ENCODE measurements around the gene TMPRSS13.

Gene TMPRSS13

DNA sequence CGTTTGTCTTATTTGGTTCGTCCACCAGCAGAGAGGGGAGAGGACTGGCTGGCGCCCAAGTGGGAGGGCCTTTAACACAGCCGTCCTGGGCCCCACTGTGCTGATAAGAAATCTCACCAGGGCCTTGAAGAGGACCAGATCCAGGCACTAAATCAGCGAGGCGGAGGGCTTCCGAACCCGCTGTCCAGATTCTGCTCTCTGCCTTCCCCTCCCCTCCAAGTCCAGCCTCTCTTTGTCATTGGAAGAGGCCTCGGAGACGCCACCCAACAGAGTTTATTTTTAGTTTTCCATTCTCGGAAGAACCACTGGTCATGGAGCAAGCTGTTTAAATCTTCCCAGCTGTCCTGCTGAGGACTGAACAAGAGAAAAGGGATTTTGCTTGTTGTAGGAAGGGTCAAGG lies 43.4 kb downstream of the TMPRSS13 start:
- DNase-seq: no peak

DNA sequence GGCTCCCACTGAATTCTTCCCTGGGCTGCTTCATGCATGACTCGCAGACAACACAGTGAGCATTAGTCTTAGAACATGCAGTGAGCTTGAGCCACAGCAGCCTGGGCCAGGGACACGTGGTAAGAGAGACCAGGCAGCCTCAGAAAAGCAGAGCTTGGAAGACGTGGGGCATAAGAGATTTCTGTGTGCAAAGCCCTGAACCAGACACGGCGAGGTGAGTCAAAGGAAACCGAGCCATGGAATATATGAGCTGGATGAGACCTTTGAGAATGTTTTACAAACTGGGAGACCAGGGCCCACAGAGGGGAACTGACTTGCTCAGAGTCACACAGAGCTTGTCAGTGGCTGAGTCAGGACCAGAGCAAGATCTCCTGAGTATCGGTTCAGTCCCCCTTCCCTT lies 44.2 kb downstream of the TMPRSS13 start:
- no peak for DNase-seq

DNA sequence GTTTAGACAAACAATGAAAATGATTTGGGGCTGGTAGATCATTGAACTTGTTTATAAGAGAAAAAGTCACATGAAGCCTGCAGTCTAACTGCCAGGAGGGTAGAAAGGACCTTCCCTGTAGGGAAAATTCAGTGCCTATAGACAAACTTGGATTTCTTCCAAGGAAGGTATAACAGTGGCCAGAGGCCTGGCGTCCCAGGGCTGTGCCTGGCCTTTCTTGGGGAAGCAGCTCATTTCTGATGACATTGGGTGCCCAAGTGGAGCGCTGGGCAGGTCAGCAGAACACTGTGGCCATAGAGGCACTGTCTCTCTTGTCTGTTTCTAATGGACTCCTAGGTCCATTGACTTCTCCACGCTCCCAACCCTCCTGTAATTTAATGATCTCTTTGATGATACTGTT lies 46.1 kb downstream of the TMPRSS13 start:
- no peak for DNase-seq

DNA sequence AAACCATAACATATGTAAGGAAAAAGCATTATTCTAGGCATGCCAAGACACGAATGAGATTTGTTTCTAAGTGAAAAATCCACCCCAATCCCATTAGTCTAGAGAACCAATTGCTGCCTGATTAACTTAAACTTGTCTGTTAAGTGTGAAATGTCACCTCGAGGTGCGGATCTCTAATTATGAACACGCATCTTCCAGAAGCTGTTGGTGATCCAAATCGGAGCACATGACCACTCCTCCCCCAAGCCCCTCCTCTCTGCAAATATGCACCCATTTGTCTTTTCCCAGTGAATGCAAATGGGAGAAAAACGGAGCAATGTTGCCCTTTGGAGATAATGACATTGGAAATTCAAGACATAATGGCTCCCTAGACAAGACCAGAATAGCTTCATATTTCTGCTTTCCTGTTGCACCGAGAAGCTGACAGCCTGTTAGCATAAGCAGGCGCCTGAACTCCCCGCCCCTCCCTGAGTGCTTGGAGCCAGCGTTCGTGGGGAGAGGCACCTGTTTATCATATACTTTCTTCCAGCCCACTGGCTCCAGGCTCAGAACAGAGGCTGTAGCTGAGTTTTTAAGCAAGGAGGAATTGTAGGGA lies 46.8 kb downstream of the TMPRSS13 start:
- no peak for DNase-seq

DNA sequence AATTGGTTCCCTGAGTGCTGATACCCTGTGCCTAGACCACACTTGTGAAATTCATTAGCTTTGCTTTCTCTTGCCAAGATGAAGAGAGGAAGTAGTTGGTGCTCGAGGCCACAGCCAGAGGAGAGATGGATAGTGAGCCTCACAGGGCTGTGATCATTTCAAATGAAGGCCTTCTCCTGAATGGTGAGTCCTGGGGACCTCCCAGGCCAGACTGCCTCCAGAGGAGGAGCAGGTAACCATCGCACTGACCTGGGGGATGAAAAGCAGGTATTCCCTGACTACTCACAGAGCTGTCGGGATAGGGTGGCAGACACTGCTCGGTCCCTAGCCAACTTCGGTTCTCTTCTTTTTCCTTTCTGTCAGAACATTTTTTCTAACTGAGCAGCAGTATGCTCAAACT lies 48.0 kb downstream of the TMPRSS13 start:
- DNase-seq: no peak

DNA sequence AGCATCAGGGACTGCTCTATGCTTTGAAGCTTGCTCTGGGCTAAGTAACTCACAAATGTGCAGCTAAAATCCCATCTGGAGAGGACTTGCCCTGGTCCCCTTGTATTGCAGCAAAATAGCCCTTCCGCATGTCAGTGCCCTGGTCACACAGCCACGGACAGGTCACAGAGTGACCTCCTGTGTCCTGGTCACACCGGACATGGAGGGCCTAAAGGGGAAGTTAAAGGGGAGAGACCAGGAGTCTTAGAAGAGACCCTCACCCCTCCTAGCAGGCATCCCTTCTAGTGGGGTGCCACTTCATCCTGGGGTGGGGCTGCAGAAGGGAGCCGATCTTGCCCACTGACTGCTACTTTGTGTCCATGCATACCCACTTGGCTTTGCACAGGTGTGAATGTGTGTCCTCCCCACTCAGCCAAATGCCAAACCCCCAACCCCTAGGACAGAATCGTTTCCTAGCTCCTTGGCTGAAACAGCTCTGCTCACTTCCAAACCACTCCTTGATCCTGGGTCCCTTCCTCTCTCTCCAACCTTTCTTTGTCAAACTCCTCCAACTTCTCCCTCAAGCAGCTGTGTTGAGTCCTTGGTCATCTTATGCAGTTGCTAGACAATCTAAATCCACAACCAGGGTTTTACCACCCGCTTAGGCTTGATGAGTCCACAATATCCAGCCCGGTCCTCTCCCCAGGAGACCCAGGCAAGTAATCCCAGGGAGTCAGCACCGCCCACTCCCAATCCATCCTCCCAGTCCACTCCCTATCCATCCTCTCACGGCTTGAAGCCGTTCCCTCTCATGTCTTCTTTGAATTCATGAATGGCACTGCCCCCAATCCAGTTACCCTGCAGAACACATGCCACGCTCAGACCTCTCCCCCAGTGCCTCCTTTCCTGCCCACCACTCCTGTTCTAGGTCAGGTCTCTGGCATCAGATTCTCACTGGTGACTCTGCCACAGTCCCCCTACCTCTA lies 49.4 kb downstream of the TMPRSS13 start:
- no peak for DNase-seq

DNA sequence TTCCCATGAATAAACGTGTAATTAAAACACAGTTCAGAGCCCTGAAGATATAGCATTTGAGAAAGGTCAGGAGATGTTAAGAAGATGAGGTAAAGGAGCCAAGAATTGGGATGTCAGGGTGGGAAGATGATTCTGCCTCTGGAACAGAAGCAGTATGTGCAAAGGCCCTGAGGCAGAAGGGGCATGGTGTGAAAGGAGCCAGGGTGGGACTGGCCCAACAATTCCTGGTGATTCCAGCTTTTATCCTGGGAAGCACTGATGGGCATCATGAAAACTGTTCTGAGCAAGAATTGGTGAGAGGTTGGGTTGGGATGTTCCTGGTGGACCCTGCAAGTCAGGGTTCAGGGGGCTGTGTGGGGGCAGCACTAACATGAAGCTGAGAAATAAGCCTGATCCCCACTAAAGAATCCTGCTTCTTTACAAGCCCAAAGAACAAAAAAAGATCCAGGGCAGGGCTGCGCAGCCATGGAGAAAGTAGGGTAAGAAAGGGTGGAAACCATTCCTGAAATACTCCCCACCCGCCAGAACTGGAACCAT lies 50.2 kb downstream of the TMPRSS13 start:
- DNase-seq: no peak

DNA sequence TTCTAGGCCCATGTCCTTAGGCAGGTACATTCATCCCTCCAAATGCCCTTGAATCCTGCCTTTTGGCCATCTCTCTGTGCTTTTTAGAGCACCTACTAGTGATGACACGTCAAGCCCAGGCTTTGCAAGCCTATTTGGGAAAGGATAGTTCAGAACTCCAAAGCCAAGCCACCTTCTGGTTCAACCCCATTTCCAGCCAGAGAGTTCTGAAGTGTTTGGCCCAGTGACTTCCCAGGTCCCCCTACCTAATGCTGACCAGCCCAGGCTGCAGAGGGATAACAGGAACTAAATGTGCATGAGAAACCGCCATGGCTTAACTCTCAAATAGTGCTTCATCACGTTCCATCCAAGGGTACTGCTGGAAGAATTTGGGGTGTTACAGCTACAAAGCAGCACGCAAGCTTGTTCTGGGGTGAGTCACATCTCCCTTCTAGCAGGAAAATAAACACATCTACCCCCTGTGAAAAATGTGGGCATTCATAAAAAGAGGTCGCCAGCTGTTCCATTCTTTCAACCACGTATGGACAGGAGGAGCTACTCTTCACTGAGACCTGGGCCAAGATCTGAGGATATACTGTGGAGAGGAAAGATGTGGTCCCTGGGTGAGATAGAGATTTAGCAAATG lies 50.8 kb downstream of the TMPRSS13 start:
- no peak for DNase-seq

DNA sequence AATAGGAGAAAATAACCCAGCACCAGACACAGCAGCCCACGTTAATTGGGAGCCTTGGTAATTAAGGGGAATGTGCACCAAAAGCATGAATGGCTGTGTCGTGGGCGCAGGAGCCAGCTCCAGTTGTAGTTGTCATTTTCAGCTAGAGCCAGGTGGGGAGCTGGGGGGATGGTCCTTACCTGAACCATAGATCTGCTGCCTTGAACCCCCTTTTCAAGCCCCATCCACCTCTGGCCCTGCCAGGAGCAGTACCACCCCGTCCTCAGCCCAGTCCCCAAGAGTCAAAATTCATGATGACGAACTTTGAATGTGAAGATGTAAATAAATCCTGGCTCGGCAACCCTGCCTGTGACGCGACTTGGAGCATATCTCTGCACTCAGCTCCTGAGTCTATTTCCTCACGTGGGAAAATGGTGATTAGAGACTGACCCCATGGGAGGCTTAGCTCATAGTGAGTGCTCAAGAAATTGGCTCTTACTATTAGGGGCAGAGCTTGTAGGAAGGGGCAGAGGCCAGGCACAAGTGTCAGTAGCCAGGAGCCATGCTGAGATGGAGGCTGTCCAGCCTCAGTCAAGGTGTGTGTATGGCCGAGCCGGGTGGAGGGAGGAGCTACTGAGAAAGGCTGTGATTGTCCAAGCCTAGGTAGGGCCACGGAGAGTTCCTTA lies 52.0 kb downstream of the TMPRSS13 start:
- no peak for DNase-seq

DNA sequence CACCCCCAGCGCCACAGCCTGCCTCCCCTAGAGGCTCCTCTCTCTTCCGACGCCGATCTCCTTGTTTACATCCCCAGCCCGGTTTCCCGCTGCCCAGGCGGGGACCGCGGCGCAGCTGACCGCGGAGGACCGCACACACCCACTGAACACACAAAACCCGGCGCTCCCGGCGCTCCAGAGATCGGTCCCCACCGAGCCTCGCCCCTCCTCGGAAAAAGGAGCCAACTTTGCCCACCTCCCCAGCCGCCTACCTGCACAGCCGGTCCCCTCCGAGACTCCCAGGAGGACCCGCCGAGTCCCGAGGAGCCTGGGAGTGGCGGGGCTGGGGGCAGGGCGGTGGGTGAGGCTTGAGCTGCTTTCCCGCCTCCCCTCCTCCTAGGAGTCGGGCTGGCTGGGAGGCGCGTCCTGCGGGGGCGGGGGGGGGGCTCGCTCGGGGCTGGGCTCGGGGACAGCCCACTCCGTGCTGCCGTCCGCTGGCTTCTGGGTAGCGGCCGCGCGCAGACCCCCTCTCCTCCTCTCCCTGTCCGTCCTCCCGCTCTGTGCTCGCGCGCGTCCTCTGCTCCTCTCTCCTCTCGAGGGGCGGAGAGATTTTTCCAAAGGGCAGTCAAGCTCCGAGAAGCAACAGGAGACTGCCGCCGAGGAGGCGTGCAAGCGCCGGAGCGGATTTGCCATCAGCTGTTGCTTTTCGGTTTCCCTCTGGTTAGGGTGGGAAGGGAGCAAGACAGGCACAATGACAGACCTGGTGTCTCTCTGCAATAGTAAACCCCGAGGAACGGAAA lies 52.7 kb downstream of the TMPRSS13 start, which contains the start of gene FXYD6:
Gene FXYD6, minus strand, starts transcription at position 318 of the 779 bp plus-strand sequence. CDS start 33,882 bp downstream, outside the sequence.
- DNase-seq: no peak

DNA sequence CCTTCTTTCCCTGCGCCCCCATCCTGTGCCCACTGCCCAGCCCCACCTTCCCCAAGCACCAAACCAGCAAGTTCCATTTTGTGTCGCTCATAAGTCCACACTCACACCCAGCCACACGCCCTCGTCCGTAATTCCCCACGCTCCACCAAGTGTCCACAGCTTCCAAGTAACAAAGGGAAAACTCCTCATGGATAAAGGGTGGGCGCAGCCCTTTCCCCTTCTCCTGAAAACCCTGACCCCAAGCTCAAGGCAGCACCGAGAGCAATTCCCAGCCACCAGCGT lies 53.2 kb downstream of the TMPRSS13 start:
- DNase-seq: no peak

DNA sequence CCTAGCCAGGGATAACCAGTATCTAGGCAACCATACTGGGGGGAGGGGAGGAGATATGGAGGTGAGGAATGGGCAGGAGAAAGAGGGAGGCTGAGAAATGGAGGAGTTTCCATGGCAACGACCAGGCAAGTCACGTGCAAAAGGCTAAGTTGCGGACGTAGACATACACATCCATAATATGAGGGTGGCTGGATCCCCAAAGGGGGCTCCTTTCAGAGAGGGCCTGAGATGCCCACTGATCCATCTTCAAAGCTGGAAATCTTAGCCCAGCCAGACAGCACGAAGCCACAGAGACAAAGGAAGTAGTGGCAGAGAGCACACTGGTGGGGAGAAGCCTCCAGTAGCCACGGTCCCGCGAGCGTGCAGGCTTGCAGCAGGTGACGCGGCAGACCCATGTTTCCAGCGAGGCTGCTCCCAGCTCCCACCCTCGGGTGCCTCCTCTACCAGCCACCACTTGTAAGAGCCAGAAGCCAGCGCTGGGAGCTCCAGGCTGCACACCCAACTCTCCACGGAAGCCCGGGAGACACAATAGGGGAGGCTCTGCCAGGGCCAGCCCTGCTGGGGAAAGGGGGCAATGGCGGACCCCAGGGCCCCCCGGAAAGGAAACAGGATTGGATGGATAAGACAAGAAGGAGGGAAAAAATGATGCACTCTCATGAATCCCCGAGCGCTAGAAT lies 53.7 kb downstream of the TMPRSS13 start:
- DNase-seq: peak; percentile 14

DNA sequence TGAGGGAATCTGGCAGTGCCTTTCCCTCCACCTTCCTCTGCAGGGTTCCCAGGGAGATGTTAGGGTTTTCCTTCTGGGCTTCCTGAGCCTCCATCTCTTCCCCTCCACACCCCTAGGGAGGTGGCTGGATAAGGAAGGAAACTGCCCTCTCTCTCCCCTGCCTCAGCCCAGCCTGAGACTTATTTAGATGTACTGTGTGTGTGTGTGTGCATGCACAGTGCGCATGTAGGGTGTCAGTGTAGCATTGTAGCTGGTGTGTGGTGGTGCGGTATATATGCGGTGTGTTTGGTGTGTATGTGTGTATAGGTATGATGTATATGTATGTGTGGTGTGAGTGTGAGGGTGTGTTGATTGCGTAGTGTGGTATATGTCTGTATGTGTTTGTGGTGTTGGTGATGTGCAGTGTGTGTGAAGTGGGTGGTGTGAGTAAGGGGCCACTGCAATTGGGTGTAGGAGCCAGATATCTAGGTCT lies 54.3 kb downstream of the TMPRSS13 start:
- no peak for DNase-seq

DNA sequence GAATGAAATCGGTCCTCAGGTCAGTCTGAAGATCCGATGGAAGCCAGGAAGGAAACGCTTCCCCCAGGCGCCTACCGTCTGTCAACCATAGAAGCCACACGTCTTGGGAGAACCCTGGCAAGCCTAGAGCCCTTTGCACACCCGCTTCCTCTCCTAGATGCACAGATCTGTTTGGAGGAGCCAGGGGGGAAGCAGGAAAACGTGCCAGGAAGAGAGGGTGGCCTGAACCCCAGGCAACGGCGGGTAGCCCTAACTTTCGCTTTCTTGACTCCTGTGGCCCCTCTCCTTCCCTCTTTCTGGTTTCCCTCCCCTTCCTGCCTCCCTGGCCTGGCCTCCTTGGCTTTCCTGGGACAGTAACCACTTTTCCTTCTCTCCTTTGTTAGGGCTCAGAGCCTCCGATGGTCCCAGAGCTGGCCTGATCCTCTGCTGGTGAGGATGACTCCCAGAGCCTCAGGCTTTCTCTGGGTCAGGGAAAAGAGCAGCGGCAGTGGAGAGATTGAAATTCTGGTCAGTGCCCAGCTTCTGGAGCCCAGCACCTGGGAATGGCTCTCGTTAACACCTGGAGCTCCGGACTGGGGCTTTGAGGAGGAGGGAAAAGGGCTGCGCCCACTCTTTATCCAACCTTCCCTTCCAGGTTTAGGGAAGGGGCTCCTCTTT lies 54.8 kb downstream of the TMPRSS13 start:
- no peak for DNase-seq

DNA sequence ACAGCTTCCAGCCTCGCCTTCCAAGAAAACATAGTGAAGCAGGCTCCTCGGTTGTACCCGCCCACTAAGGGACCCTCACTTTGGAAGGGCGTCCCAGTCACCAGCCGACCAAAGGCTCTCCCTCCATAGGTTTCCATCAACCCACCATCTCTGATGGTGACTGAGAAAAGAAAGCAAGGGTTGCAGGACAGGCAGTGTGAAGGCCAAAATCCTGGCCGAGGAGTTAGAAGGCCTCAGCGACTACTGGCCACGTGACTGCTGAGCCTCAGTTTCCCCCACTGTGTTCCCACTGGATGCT lies 55.4 kb downstream of the TMPRSS13 start:
- DNase-seq: no peak

DNA sequence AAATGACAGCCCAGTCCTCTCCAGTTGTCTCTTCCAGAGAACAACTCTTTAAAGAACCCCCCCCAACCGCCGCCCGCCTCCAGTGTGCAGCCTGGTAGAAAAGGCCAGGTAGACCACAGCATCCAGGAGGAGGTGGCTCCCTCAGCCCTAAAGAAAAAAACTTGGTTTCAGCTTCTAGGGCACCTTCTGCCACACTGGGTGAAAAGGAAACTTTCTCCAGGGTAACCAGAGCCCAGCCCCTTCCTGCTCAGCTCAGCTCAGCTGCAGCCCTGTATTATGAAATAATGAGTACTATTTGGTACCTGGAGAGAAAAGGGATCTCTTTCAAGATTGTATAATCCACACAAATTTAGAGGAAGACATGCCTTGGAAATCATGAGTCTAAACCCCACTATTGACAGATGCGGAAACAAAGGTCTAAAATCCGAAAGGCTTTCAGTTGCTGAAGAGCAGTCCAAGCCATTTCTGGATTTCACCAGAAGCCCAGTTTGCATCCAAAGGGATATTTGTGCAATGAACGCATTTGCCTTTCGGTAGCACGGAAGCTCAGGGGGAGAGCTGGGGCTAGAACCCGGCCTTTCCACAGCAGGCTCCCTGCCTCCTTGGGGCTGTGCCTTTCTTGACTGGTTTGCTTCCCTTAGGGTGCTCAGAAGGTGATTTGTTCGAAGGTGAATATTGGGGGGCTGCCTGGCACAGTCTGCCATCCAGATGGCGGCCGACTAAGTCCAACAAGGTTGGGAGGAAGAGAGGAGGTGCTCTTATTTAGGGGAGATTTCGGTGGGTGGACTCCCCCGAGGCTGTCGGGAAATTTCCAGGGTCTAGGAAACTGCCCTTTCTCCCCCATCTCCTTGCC lies 56.0 kb downstream of the TMPRSS13 start:
- DNase-seq: no peak

DNA sequence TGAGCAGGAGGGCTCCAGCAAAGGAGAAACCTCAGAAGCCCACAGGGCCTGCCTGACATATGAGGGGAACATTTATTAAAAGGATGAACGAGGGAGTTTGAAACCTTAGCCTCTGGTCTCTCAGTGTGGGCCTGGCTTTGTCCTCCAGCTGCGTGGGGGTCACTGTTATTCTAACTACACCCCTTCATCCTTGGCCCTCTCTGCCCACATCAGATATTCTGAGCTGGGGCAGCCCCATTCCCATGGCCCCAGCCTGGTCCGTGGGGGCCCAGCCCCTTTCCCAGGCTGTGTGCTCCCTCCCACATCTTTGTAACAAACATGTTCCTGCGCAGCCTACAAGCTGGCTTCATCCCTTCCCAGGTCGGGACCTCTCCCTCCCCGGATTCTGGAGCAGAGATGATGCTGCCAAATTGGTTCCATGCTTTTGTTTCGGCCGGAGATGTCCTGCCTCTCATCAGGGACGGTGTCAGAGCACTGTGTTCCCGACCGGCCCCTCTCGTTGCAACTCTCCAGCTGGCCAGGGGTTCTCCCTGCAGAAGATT lies 56.7 kb downstream of the TMPRSS13 start:
- no peak for DNase-seq

DNA sequence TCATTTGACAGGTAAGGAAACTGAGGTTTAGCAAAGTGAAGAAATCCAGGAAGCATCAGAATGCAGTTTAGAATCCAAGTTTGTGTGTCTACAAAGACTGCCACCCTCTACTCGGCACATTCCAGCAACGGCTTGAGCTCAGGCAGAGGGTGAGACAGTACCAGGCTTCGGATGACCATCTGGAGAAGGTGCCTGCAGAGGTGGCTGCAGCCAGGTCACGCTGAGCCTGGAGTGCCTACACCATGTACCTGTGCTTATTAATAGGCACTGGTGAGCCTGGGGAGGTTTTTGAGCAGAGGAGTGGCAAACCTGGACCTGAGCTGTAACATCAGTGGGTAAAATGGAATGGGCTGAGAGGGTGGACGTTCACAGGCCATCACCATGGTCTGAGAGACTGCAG lies 57.4 kb downstream of the TMPRSS13 start:
- DNase-seq: no peak

DNA sequence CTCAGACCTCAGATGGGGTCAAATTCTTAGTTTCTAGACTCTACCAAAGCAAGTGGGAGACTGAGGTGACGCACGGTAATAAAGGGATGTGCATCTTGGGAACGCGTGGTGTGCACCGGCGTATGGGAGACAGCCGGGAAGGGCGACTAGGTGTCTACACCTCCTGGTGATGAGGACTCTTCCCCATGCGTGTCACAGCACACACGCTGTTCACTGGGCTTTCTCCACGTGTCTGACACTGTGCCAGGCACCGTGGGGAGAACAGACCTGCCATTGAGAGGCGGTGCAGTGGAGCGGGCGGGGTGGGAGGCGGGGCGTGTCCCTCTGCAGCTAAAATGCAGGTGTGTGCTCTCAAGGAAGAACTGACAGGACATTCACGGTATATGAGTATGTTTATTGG lies 58.0 kb downstream of the TMPRSS13 start:
- DNase-seq: no peak
